ENCODE data around the gene BEAN1.

DNA sequence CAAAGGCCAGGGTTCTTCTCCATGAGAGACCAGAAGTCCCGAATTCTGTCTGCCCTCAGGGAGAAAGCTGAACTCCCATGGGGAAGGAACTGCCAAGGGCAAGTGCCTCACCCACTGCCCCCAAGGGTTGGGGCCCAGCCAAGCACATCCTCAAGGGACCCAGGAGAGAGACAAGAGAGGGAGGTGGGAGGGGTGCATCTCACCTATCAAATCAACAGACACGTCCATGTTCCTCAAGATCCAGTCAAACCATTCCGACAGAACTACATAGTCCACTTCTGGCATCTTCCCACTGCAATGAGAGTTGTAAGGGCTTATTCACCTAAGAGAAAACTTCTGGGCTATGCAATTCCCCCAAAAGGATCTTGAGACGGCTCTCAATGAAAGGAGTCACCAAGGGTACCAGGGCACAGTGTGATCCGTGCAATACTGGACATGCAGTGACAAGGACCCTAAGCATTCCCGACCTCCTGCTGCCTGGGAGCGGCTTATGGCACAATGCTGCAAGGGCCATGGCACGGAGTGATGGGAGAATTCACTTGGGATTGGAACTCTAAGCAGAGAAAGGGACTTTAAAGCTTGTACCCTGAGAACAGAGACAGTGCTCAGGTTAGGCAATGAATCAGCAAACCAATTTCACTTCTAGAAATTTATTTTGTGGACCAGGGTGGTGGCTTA, 90.6 kb downstream of the BEAN1 start:
- TF ChIP-seq POLR2A (IDR thresholded peaks at IDR 0.05; ENCODE audit: borderline replicate concordance, extremely low read depth, insufficient read depth, insufficient read length) (no peak), EZH2 (IDR thresholded peaks at IDR 0.05) (no peak), SP1 (IDR thresholded peaks at IDR 0.05; ENCODE audit: low read depth) (no peak), EZH2phosphoT487 (IDR thresholded peaks at IDR 0.05; ENCODE audit: borderline replicate concordance) (no peak), SIN3A (IDR thresholded peaks at IDR 0.05; ENCODE audit: low read depth) (no peak)
- TF ChIP-seq, protein P1, sequence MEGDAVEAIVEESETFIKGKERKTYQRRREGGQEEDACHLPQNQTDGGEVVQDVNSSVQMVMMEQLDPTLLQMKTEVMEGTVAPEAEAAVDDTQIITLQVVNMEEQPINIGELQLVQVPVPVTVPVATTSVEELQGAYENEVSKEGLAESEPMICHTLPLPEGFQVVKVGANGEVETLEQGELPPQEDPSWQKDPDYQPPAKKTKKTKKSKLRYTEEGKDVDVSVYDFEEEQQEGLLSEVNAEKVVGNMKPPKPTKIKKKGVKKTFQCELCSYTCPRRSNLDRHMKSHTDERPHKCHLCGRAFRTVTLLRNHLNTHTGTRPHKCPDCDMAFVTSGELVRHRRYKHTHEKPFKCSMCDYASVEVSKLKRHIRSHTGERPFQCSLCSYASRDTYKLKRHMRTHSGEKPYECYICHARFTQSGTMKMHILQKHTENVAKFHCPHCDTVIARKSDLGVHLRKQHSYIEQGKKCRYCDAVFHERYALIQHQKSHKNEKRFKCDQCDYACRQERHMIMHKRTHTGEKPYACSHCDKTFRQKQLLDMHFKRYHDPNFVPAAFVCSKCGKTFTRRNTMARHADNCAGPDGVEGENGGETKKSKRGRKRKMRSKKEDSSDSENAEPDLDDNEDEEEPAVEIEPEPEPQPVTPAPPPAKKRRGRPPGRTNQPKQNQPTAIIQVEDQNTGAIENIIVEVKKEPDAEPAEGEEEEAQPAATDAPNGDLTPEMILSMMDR (IDR thresholded peaks at IDR 0.05 in 2 of 3, conservative IDR thresholded peaks at IDR 0.05 in 1 of 3; ENCODE audit: borderline replicate concordance in 1 of 3, insufficient read depth in 1 of 3, low read depth in 2 of 3, low read length in 2 of 3) = no peak
- TF ChIP-seq, protein P2, sequence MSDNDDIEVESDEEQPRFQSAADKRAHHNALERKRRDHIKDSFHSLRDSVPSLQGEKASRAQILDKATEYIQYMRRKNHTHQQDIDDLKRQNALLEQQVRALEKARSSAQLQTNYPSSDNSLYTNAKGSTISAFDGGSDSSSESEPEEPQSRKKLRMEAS (IDR thresholded peaks at IDR 0.05) = no peak

Data from HCT116 (cell line).